Right lobe of liver (tissue), 4 donors: ENCODE results near the gene SCTR.

Source experiments
- CTCF ChIP-seq, 4 donors: fragments of 200-600 bp in 3 of 4; fragments of 450-650 bp in 1 of 4; IDR thresholded peaks; one replicate each; pipeline versions ENCODE4 v1.5.1 to v1.8.0; 2016 to 2022; ENCODE audit warnings: antibody characterized with exemption in 4 of 4, mild to moderate bottlenecking in 2 of 4
- POLR2A ChIP-seq: fragments of 450-650 bp; IDR thresholded peaks from one replicate; pipeline ENCODE4 v1.6.1; 2017; ENCODE audit warnings: antibody characterized with exemption, mild to moderate bottlenecking
- donor health status: DM: no; HTN: no; CAD: no.
- donor health status: DM: no; HTN: no; CAD: no.
- donor health status: DM: no; HTN: yes; CAD: no.

- no peak for TF ChIP-seq CTCF (IDR thresholded peaks at IDR 0.05)
- no peak for TF ChIP-seq POLR2A
These were observed 41.5 kb downstream of the SCTR start for GRCh38 chr2:119482481-119483394.
